ENCODE data around the gene MICAL3. TPM values are rescaled to one million over a fixed set of nuclear protein-coding genes. Genes with fewer than 3 reads are reported as not detected.

Gene MICAL3
- total RNA-seq, 2 experiments from 2014 or later = 30.3 to 31.4 TPM

- H3K9me3 Mint-ChIP-seq = no peaks in the 10 kb centered on the region
- CTCF ChIA-PET = no interaction called here
Measured at GRCh38 chr22:17845790-17846189, 178.6 kb downstream of the MICAL3 start.

GRCh38 chr22:17845327-17845726 is 179.0 kb downstream of the MICAL3 start:
- no peak overlapping the region for H3K4me3 Mint-ChIP-seq
- ChIA-PET CTCF (no interaction called here), POLR2A (no interaction called here)
- H3K4me1 Mint-ChIP-seq = peaks cover 10% of the 10 kb centered on the region
- H3K9me3 Mint-ChIP-seq = no peaks in the 10 kb centered on the region
- H3K36me3 Mint-ChIP-seq (ENCODE audit: low read depth) = no peaks in the 10 kb centered on the region
- no peaks in the 10 kb centered on the region for H3K27me3 Mint-ChIP-seq
- no peak overlapping the region for H3K27ac Mint-ChIP-seq
- no peak for DNase-seq

More at GRCh38 chr22:17845790-17846189, 178.6 kb downstream of the MICAL3 start:
- Mint-ChIP-seq H3K4me1 (peaks cover 10% of the 10 kb centered on the region), H3K36me3 (ENCODE audit: low read depth) (no peaks in the 10 kb centered on the region), H3K27me3 (no peaks in the 10 kb centered on the region), H3K27ac (no peak overlapping the region), H3K4me3 (no peak overlapping the region)
- DNase-seq = no peak
- POLR2A ChIA-PET = no interaction called here

GRCh38 chr22:17844150-17844549 is 180.2 kb downstream of the MICAL3 start:
- H3K4me3 Mint-ChIP-seq = no peak overlapping the region
- POLR2A ChIA-PET = no interaction called here
- no peak overlapping the region for H3K27ac Mint-ChIP-seq
- H3K36me3 Mint-ChIP-seq (ENCODE audit: low read depth) = no peaks in the 10 kb centered on the region
- H3K27me3 Mint-ChIP-seq = no peaks in the 10 kb centered on the region
- no peak for DNase-seq
- no peaks in the 10 kb centered on the region for H3K9me3 Mint-ChIP-seq
- CTCF ChIA-PET = no interaction called here
- peaks cover 10% of the 10 kb centered on the region for H3K4me1 Mint-ChIP-seq

- peak overlapping the region; percentile 4 for H3K4me3 Mint-ChIP-seq
- no peaks in the 10 kb centered on the region for H3K36me3 Mint-ChIP-seq (ENCODE audit: low read depth)
- ChIA-PET CTCF (interaction anchor here (0.7 kb wide), 1 partner anchor 9 kb away, joined by 3 read pairs; no protein-coding TSS in a partner anchor), POLR2A (no interaction called here)
- no peak overlapping the region for H3K27ac Mint-ChIP-seq
- DNase-seq = peak; percentile 63
- no peaks in the 10 kb centered on the region for H3K9me3 Mint-ChIP-seq
- no peaks in the 10 kb centered on the region for H3K27me3 Mint-ChIP-seq
- peaks cover 10% of the 10 kb centered on the region for H3K4me1 Mint-ChIP-seq
Measured at GRCh38 chr22:17842386-17842785, 182.0 kb downstream of the MICAL3 start.

GRCh38 chr22:17841836-17842235 is 182.5 kb downstream of the MICAL3 start:
- no peak for DNase-seq
- ChIA-PET POLR2A (no interaction called here), CTCF (no interaction called here)
- Mint-ChIP-seq H3K9me3 (no peaks in the 10 kb centered on the region), H3K4me1 (peaks cover 10% of the 10 kb centered on the region), H3K36me3 (ENCODE audit: low read depth) (no peaks in the 10 kb centered on the region), H3K4me3 (no peak overlapping the region), H3K27ac (no peak overlapping the region), H3K27me3 (no peaks in the 10 kb centered on the region)

GRCh38 chr22:17838180-17838865 is 186.0 kb downstream of the MICAL3 start:
- H3K9me3 Mint-ChIP-seq = no peaks in the 10 kb centered on the region
- H3K27ac Mint-ChIP-seq = no peak overlapping the region
- POLR2A ChIA-PET = no interaction called here
- DNase-seq = no peak
- H3K27me3 Mint-ChIP-seq = no peaks in the 10 kb centered on the region
- no peak overlapping the region for H3K4me3 Mint-ChIP-seq
- H3K4me1 Mint-ChIP-seq = peaks cover 10% of the 10 kb centered on the region
- CTCF ChIA-PET = no interaction called here
- no peaks in the 10 kb centered on the region for H3K36me3 Mint-ChIP-seq (ENCODE audit: low read depth)

- Mint-ChIP-seq H3K27me3 (no peaks in the 10 kb centered on the region), H3K27ac (no peak overlapping the region)
- POLR2A ChIA-PET = no interaction called here
Measured at GRCh38 chr22:17836992-17837742, 187.2 kb downstream of the MICAL3 start.

GRCh38 chr22:17835256-17835655 is 189.1 kb downstream of the MICAL3 start:
- no peak overlapping the region for H3K4me3 Mint-ChIP-seq
- CTCF ChIA-PET = no interaction called here
- POLR2A ChIA-PET = interaction anchor here (1.2 kb wide), 1 partner anchor 243 kb away, joined by 5 read pairs; the partner anchor contains the start of gene PEX26
- H3K27me3 Mint-ChIP-seq = no peaks in the 10 kb centered on the region
- no peaks in the 10 kb centered on the region for H3K4me1 Mint-ChIP-seq
- peaks cover 1% of the 10 kb centered on the region for H3K36me3 Mint-ChIP-seq (ENCODE audit: low read depth)
- DNase-seq = no peak
- H3K9me3 Mint-ChIP-seq = no peaks in the 10 kb centered on the region
- H3K27ac Mint-ChIP-seq = no peak overlapping the region

More at GRCh38 chr22:17836992-17837742, 187.2 kb downstream of the MICAL3 start:
- no peaks in the 10 kb centered on the region for H3K36me3 Mint-ChIP-seq (ENCODE audit: low read depth)
- CTCF ChIA-PET = no interaction called here
- no peak for DNase-seq
- H3K4me1 Mint-ChIP-seq = peaks cover 2% of the 10 kb centered on the region
- H3K9me3 Mint-ChIP-seq = no peaks in the 10 kb centered on the region
- H3K4me3 Mint-ChIP-seq = no peak overlapping the region

- Mint-ChIP-seq H3K36me3 (ENCODE audit: low read depth) (peaks cover 7% of the 10 kb centered on the region), H3K27ac (no peak overlapping the region), H3K4me1 (no peaks in the 10 kb centered on the region), H3K4me3 (no peak overlapping the region), H3K27me3 (no peaks in the 10 kb centered on the region), H3K9me3 (no peaks in the 10 kb centered on the region)
- ChIA-PET CTCF (interaction anchor here (0.5 to 1.4 kb wide), 2 partner anchors 192 to 243 kb away, joined by 4 to 5 read pairs; no protein-coding TSS in a partner anchor), POLR2A (interaction anchor here (1.5 kb wide), 1 partner anchor 316 kb away, joined by 4 read pairs; the partner anchor contains the start of gene USP18)
- no peak for DNase-seq
Measured at GRCh38 chr22:17833489-17833888, 190.9 kb downstream of the MICAL3 start.

- Mint-ChIP-seq H3K4me3 (no peak overlapping the region), H3K36me3 (ENCODE audit: low read depth) (peaks cover 7% of the 10 kb centered on the region), H3K4me1 (no peaks in the 10 kb centered on the region), H3K27ac (no peak overlapping the region), H3K9me3 (no peaks in the 10 kb centered on the region), H3K27me3 (no peaks in the 10 kb centered on the region)
- ChIA-PET CTCF (interaction anchor here (5.6 kb wide), 1 partner anchor 244 kb away, joined by 89 read pairs; the partner anchor contains the start of gene PEX26), POLR2A (no interaction called here)
- no peak for DNase-seq
Measured at GRCh38 chr22:17832665-17833064, 191.7 kb downstream of the MICAL3 start.

- POLR2A ChIA-PET = no interaction called here
- no peak overlapping the region for H3K4me3 Mint-ChIP-seq
- no peaks in the 10 kb centered on the region for H3K27me3 Mint-ChIP-seq
- H3K4me1 Mint-ChIP-seq = no peaks in the 10 kb centered on the region
- H3K9me3 Mint-ChIP-seq = no peaks in the 10 kb centered on the region
- no peak overlapping the region for H3K27ac Mint-ChIP-seq
- CTCF ChIA-PET = interaction anchor here (0.6 to 5.6 kb wide), 3 partner anchors 193 to 318 kb away, joined by 6 to 89 read pairs (median 29); partner anchors contain the start of genes MICAL3 and PEX26
- no peak for DNase-seq
- H3K36me3 Mint-ChIP-seq (ENCODE audit: low read depth) = peaks cover 7% of the 10 kb centered on the region
Measured at GRCh38 chr22:17831501-17832251, 192.7 kb downstream of the MICAL3 start.

- no peaks in the 10 kb centered on the region for H3K27me3 Mint-ChIP-seq
- DNase-seq = peak; percentile 86
- no peaks in the 10 kb centered on the region for H3K9me3 Mint-ChIP-seq
- H3K4me1 Mint-ChIP-seq = no peaks in the 10 kb centered on the region
- no peak overlapping the region for H3K4me3 Mint-ChIP-seq
- H3K27ac Mint-ChIP-seq = no peak overlapping the region
- CTCF ChIA-PET = interaction anchor here (0.8 to 5.6 kb wide), 16 partner anchors 8 to 319 kb away, joined by 3 to 89 read pairs (median 4); partner anchors contain the start of genes MICAL3, PEX26 and USP18
- POLR2A ChIA-PET = interaction anchor here (1.1 to 2.0 kb wide), 3 partner anchors 246 to 319 kb away, joined by 3 to 9 read pairs (median 6); partner anchors contain the start of genes PEX26 and USP18
- H3K36me3 Mint-ChIP-seq (ENCODE audit: low read depth) = peaks cover 7% of the 10 kb centered on the region
Measured at GRCh38 chr22:17830043-17830961, 194.1 kb downstream of the MICAL3 start.
